Left cardiac atrium (tissue), 4 donors: ENCODE results near the gene GBA2. TPM values are rescaled to one million over a fixed set of nuclear protein-coding genes. Genes with fewer than 3 reads are reported as not detected.

ENCODE experiments used
- ATAC-seq, 2 donors: fragments of 200-7000 bp; cut with Tn5 transposase; one replicate each; pipeline ENCODE4 v1.9.1; 2020; ENCODE audit warnings: mild to moderate bottlenecking in 2 of 2, moderate library complexity in 2 of 2
- DNase-seq: peaks from one replicate; pipeline ENCODE4 v3.0.0-alpha.2; 2020
- intact Hi-C, 2 donors: fragments of 100-400 bp; cut with DNase I; formaldehyde crosslinking; loops; one replicate each; pipeline versions ENCODE4 v1.14.1 to v1.15.1; 2022 to 2023
- total RNA-seq, 2 donors: library from RNA; stranded (reverse); fragmentation: NEBNext Ultra II Directional; extraction: Animal tissue kit (Norgen Biotek cat#: 25700); gene quantifications; one replicate each; pipeline ENCODE4 v1.2.1, GENCODE V29; 2021
- donor health status: DM: no; HTN: yes; CAD: no.
- donor health status: DM: no; HTN: yes; CAD: no; lungs with severe emphysema.
- donor health status: DM: yes; HTN: yes; CAD: no.
- donor health status: Dilated cardiomyopathy.

Gene GBA2
- total RNA-seq, 2 donors from 2014 or later: 92.5 to 97.7 TPM

DNA sequence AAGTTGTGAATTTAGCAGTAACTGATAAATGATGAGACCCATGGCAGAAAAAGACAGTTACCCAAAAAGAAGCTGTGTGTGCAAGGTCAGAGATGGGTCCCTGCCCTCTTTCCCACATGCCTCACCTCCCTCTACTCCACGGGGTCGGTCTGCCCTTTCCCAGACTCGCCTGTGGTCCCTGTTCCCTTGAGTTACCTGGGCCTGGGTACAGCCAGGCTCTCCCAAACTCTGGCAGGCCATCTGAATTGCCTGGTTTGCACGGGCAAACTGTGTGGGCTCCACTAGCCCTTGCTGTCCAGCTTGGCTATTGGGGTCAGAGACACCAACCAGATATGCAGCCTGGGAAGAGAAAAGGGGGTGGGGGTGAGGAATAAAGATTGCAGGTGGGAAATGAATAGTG lies 40.9 kb downstream of the GBA2 start:
- ATAC-seq (no peak), DNase-seq (no peak)
- intact Hi-C loops: no loop called here

DNA sequence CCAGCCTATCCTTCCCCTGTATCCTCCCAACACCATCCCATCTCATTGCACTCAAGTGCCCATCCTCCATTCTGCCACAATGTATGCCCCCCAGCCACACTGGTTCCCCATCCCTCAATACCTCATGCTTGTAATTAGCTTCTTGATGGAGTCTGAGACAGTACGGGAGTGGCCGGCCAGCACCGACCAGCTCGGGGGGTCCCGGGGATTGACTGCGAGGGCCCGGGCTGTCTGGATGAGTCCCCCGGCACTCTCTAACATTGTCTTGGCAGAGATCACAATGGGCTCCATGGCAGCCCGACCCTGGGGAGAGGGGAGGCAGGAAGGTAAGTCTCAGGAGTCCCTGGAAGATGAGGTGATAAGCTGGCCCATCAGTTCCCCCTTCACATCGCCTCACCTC lies 42.1 kb downstream of the GBA2 start:
- ATAC-seq: no peak
- intact Hi-C loops: no loop called here
- DNase-seq: no peak

GRCh38 chr9:35705836-35706430 lies 43.1 kb downstream of the GBA2 start:
- DNase-seq (no peak), ATAC-seq (no peak)

GRCh38 chr9:35705372-35705771 lies 43.7 kb downstream of the GBA2 start:
- no peak for DNase-seq
- ATAC-seq: no peak
- intact Hi-C loops: no loop called here

More at GRCh38 chr9:35705836-35706430, 43.1 kb downstream of the GBA2 start:
- intact Hi-C loops: no loop called here

- DNase-seq (no peak), ATAC-seq (peak; percentile 16)
- intact Hi-C loops: no loop called here
Measured at GRCh38 chr9:35703906-35704672, 44.9 kb downstream of the GBA2 start.

DNA sequence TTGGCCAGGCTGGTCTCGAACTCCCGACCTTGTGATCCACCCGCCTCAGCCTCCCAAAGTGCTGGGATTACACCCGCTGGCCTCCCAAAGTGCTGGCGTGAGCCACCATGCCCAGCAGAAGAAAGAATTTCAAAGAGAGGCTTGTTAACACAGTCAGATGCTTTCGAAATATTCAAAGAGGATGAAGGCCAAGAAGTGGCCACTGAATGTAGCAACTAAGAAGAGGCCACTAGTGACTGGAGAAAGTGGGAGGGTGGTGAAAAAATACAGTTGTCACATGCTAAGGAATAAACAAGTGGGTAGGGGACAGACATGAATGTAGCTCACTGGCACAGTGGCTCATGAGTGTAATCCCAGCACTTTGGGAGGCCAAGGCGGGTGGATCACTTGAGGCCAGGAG lies 46.3 kb downstream of the GBA2 start:
- intact Hi-C loops: no loop called here
- DNase-seq: no peak
- no peak for ATAC-seq

- DNase-seq (no peak), ATAC-seq (peak; percentile 26 to 72)
- intact Hi-C loops: no loop called here
Measured at GRCh38 chr9:35700942-35701341, 48.1 kb downstream of the GBA2 start.

DNA sequence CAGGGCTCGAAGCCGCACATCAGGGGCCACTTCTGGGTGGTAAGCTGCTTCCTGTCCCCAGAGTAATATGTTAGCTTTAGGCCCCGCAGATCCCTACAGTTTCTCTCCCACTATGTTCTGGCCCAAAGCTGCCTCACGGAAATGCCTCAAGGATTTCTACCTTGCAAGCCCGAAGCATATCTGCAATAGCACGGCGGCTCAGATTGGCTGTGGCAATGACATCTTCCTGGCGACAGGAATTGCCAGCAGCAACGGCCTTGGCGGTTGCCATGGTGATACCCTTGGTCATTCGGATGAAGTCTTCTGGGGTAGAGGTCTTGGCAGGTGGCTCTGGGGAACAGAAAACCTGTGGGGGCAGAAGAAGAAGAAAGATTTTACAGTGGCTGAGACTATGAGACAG lies 49.0 kb downstream of the GBA2 start:
- ATAC-seq (no peak), DNase-seq (no peak)
- intact Hi-C loops: no loop called here

- ATAC-seq (no peak), DNase-seq (no peak)
- intact Hi-C loops: no loop called here
Measured at GRCh38 chr9:35698231-35698630, 50.8 kb downstream of the GBA2 start.

- intact Hi-C loops: no loop called here
- DNase-seq (no peak), ATAC-seq (peak in 1 of 2 donors; percentile 8)
Measured at GRCh38 chr9:35697486-35697885, 51.5 kb downstream of the GBA2 start.

- intact Hi-C loops: no loop called here
- DNase-seq: no peak
- peak; percentile 67 to 68 for ATAC-seq
Measured at GRCh38 chr9:35696520-35697215, 52.4 kb downstream of the GBA2 start.

DNA sequence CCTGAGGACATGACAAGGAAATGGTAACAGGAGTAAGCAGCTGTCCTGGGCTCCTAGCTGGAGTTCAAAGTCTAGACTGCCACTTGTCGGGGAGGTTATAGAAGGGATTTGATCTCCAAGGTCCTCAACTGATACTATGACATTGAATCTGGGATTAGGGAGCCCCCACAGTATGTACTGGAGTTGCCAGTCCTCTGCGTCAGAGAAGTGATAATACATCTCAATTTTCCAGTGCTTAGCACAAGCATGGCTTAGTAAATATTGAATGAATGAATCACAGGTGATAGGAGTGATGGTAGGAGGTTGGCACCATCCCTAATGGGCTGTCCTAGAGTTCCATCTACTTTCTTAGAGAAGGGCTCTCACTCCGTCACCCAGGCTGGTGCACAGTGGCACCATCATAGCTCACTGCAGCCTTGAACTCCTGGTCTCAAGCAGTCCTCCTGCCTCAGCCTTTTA lies 53.1 kb downstream of the GBA2 start:
- DNase-seq: no peak
- intact Hi-C loops: no loop called here
- peak in 1 of 2 donors; percentile 12 for ATAC-seq

GRCh38 chr9:35691757-35692301 lies 57.2 kb downstream of the GBA2 start:
- DNase-seq (no peak), ATAC-seq (no peak)
- intact Hi-C loops: loop anchor here in 1 of 2 donors (5.0 kb wide), 1 partner anchor 35 kb away; no protein-coding TSS in a partner anchor

DNA sequence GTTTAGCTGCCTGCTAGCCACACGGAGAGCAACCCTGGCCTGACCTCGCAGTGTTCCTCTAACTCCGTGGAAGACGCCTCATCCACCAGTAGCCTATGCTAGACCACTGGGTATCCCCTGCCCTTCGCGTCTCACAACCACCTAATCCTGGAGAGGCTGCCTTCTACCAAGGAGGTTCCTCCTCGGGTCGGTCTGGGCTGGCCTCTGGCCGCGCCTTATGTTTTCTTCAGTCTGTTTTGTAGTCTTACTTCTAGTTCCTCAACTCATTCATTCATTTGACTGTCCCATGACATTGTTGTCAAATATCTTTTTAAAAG lies 57.7 kb downstream of the GBA2 start:
- no peak for DNase-seq
- peak in 1 of 2 donors; percentile 3 for ATAC-seq
- intact Hi-C loops: loop anchor here in 1 of 2 donors (5.0 kb wide), 1 partner anchor 36 kb away; no protein-coding TSS in a partner anchor

- ATAC-seq (peak; percentile 69 to 71), DNase-seq (peak; percentile 85)
- intact Hi-C loops: loop anchor here in 1 of 2 donors (5.0 kb wide), 1 partner anchor 37 kb away; no protein-coding TSS in a partner anchor
Measured at GRCh38 chr9:35690614-35691333, 58.3 kb downstream of the GBA2 start.

DNA sequence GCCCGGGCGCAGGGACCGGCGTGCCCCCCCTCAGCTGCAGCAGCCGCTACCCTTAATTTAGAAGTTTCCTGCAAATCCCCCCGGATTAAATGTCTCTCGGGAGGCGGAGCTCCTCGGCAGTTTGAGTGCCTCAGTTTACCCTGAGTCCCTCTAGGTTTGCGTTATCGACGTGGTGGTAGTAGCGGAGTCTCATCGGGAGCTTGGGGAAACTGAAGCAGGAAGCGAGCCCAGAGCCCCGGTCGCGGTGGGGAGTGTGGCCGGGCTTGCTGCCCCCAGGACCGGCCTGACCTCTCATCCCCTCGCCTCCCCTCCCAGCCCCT lies 58.8 kb downstream of the GBA2 start:
- intact Hi-C loops: loop anchor here in 1 of 2 donors (5.0 kb wide), 1 partner anchor 37 kb away; no protein-coding TSS in a partner anchor
- DNase-seq (no peak), ATAC-seq (no peak)

DNA sequence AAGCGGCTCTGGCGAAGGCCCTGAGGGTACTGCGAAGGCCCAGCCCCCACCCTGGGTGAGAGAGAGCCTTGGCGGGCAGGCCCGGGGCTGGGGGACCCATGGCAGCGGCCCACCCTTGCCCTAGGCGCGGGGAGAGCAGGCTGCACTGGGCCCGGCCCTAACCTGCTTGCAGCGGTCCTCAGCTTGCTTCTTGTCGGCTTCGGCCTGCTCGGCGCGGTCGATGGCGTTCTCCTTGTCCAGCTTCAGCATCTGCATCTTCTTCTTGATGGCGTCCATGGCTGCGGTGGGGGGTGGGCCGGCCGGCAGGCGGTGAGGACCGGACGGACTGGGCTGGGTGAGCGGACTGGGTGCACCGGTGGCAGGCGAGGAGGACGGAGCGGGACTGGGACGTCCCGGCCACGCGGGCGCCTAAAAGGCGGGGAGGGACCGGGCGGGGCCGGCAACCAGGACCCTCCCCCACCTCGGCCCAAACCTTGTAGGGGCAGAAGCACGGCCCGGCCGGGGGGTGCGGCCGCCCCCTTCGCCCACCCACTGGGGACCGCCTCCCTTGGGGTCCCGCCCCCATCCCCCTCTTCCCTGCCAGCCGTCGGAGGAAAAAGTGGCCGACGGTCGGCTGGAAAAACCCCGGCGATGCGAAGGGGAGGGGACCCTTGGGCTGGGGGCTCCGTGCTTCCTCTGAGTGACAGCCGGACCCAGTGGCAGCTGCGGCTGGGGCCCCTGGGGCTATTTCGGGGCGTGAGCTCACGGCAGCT lies 59.3 kb downstream of the GBA2 start, which contains the start of gene TPM2:
TPM2 (minus strand) TSS at position 384 of the 752 bp plus-strand sequence; CDS start at position 276, 108 bp downstream.
- DNase-seq (peak; percentile 79), ATAC-seq (peak; percentile 75 to 81)
- intact Hi-C loops: loop anchor here in 1 of 2 donors (2.0 to 5.0 kb wide), 2 partner anchors 29 to 38 kb away; no protein-coding TSS in a partner anchor
